K562 (cell line): Measurements from ENCODE around the gene TRAPPC5. TPM values are rescaled to one million over a fixed set of nuclear protein-coding genes. Genes with fewer than 3 reads are reported as not detected.
A peak's percentile ranks its signal among the peaks of the same experiment; 100 is the strongest.

Experiments used
- ATAC-seq: fragments of 200-7000 bp; cut with Tn5 transposase; 3 replicates; pipeline ENCODE4 v1.9.1; 2020; ENCODE audit warnings: moderate library complexity
- BruUV-seq: library from RNA; stranded (reverse); fragments of 400-500 nt; replicated peaks from 2 replicates; lab custom pipeline; 2021; lab: Mats Ljungman, UMichigan
- CTCF ChIA-PET: fragments of 300-600 bp; formaldehyde crosslinking; extraction: SDS; loops from one replicate; lab custom pipeline; 2021; ENCODE audit warnings: low intra/inter-chr PET ratio; lab: Yijun Ruan, JAX
- POLR2A ChIA-PET: fragments of 300-600, 350-650 bp; sonication (Branson Sonifier 250); formaldehyde crosslinking; extraction: SDS; loops from one replicate; lab custom pipeline; 2021; ENCODE audit warnings: antibody characterized with exemption, inconsistent platforms; lab: Yijun Ruan, JAX
- DNase-seq, 4 experiments: peaks; one replicate each; pipeline versions ENCODE4 v3.0.0 to v3.0.0-alpha.2; 2011 to 2018; ENCODE audit warnings: low spot score in 3 of 4, mixed read lengths in 3 of 4; ENCODE audit errors: extremely low read depth in 1 of 4
- FAIRE-seq: peaks from 2 replicates; lab custom pipeline; 2011; peaks lifted over from hg19 to GRCh38; lab: Jason Lieb, UNC
- H2AFZ ChIP-seq: 2 replicates; pipeline ENCODE4 v1.6.0; 2011; ENCODE audit warnings: low read depth, low read length, control low read depth, inconsistent platforms
- H3K27ac ChIP-seq: fragments of 200-600 bp; 3 replicates; pipeline ENCODE4 v1.8.0; 2011; ENCODE audit warnings: low read depth, mild to moderate bottlenecking, control low read depth, inconsistent platforms, low read length, moderate library complexity, mixed read lengths; ENCODE audit errors: extremely low read depth
- H3K27me3 ChIP-seq, 2 experiments: fragments of 300-600 bp in 1 of 2; 2 replicates in 1 of 2; 3 replicates in 1 of 2; pipeline versions ENCODE4 v1.6.0 to v1.8.0; 2011; ENCODE audit warnings: inconsistent platforms in 2 of 2, low read length in 2 of 2, mild to moderate bottlenecking in 1 of 2, mixed read lengths in 1 of 2, moderate library complexity in 1 of 2; ENCODE audit not compliant: control insufficient read depth in 2 of 2, insufficient read depth in 2 of 2
- H3K36me3 ChIP-seq: fragments of 300-600 bp; 3 replicates; pipeline ENCODE4 v1.8.0; 2011; ENCODE audit warnings: mild to moderate bottlenecking, low read length, inconsistent platforms; ENCODE audit not compliant: control insufficient read depth, insufficient read depth
- H3K4me1 ChIP-seq, 2 experiments: fragments of 200-600 bp in 1 of 2; replicated peaks in 1 of 2; 2 replicates in 1 of 2; 3 replicates in 1 of 2; pipeline versions ENCODE4 v1.5.1 to v1.8.0; 2011; ENCODE audit warnings: inconsistent platforms in 2 of 2, low read length in 2 of 2, mild to moderate bottlenecking in 1 of 2, mixed read lengths in 1 of 2, moderate library complexity in 1 of 2; ENCODE audit not compliant: control insufficient read depth in 2 of 2, insufficient read depth in 2 of 2
- H3K4me2 ChIP-seq: 2 replicates; pipeline ENCODE4 v1.6.1; 2011; ENCODE audit warnings: low read length, control low read depth, inconsistent platforms, mixed read lengths; ENCODE audit not compliant: insufficient read depth
- H3K4me3 ChIP-seq: fragments of 200-600 bp; sonication (generic), shearing (Covaris generic); 2 replicates; pipeline ENCODE4 v1.5.1; 2016; ENCODE audit warnings: control low read depth, inconsistent platforms
- H3K79me2 ChIP-seq: fragments of 200-600 bp; 3 replicates; pipeline ENCODE4 v1.8.0; 2011; ENCODE audit warnings: low read length, inconsistent platforms; ENCODE audit not compliant: control insufficient read depth, insufficient read depth
- H3K9ac ChIP-seq, 2 experiments: 2 replicates each; pipeline versions ENCODE4 v1.6.0 to v1.6.1; 2011; ENCODE audit warnings: low read depth in 2 of 2, low read length in 2 of 2, control low read depth in 1 of 2, inconsistent platforms in 1 of 2, mild to moderate bottlenecking in 1 of 2, mixed read lengths in 1 of 2; ENCODE audit not compliant: insufficient read depth in 1 of 2
- H3K9me1 ChIP-seq: one replicate; pipeline ENCODE4 v1.6.0; 2011; ENCODE audit warnings: inconsistent platforms, mild to moderate bottlenecking, low read length, moderate library complexity; ENCODE audit not compliant: control insufficient read depth, insufficient read depth
- H3K9me3 ChIP-seq: replicated peaks from 2 replicates; pipeline ENCODE4 v1.5.1; 2011; ENCODE audit warnings: low read depth, low read length, inconsistent platforms; ENCODE audit not compliant: control insufficient read depth, insufficient read depth
- H4K20me1 ChIP-seq: replicated peaks from 2 replicates; pipeline ENCODE4 v1.6.1; 2011; ENCODE audit warnings: low read length, inconsistent platforms, mixed read lengths; ENCODE audit not compliant: control insufficient read depth, insufficient read depth
- ARNT ChIP-seq, 2 experiments: fragments of 450-650 bp; IDR thresholded peaks; 2 replicates each; pipeline ENCODE4 v1.6.1; 2016; ENCODE audit warnings: mild to moderate bottlenecking in 1 of 2
- MEIS2 ChIP-seq: fragments of 450-650 bp; IDR thresholded peaks from 2 replicates; pipeline ENCODE4 v1.6.1; 2014; ENCODE audit warnings: mild to moderate bottlenecking; ENCODE audit not compliant: partially characterized antibody
- MXI1 ChIP-seq: IDR thresholded peaks from 2 replicates; pipeline ENCODE4 v1.6.1; 2011; ENCODE audit warnings: low read depth, mild to moderate bottlenecking, improper control_type of control experiment, low read length
- PHF20 ChIP-seq: fragments of 450-650 bp; IDR thresholded peaks from 2 replicates; pipeline ENCODE4 v1.6.1; 2018; ENCODE audit not compliant: partially characterized antibody
- PURB ChIP-seq: sonication (generic); formaldehyde crosslinking; IDR thresholded peaks from 2 replicates; pipeline ENCODE4 v1.9.0; 2021; ENCODE audit warnings: low read depth, mild to moderate bottlenecking, missing genetic modification reagents
- RAD21 ChIP-seq, 2 experiments: fragments of 250-450 bp in 1 of 2; fragments of 450-650 bp in 1 of 2; sonication (Bioruptor Pico) in 1 of 2; formaldehyde crosslinking in 1 of 2; IDR thresholded peaks in 1 of 2; conservative IDR thresholded peaks in 1 of 2; 2 replicates each; pipeline versions ENCODE4 v1.4.0 to v1.8.0; 2020 to 2022; ENCODE audit warnings: mild to moderate bottlenecking in 2 of 2, moderate library complexity in 1 of 2
- RFX5 ChIP-seq: IDR thresholded peaks from 2 replicates; pipeline ENCODE4 v1.6.1; 2011; ENCODE audit warnings: low read depth, mild to moderate bottlenecking, improper control_type of control experiment, low read length
- STAT5A ChIP-seq: IDR thresholded peaks from 2 replicates; pipeline ENCODE4 v1.6.1; 2012; ENCODE audit warnings: low read length, inconsistent platforms, borderline replicate concordance
- STAT5B ChIP-seq: fragments of 250-450 bp; sonication (Bioruptor Pico); IDR thresholded peaks from 2 replicates; pipeline ENCODE4 v1.8.0; 2021; ENCODE audit warnings: mild to moderate bottlenecking, inconsistent platforms
- TEAD1 ChIP-seq, 2 experiments: fragments of 450-650 bp in 1 of 2; sonication (generic) in 1 of 2; formaldehyde crosslinking; IDR thresholded peaks; 2 replicates each; pipeline versions ENCODE4 v1.4.0 to v1.8.0; 2020 to 2022; ENCODE audit warnings: mild to moderate bottlenecking in 2 of 2, missing genetic modification reagents in 1 of 2
- WGBS: fragments of 100-300 bp; shearing (Covaris generic); methylation state at CpG from one replicate; pipeline ENCODE4 v1.1.6; 2016; ENCODE audit warnings: low coverage, mixed read lengths; ENCODE audit not compliant: insufficient coverage; ENCODE audit errors: missing lambda C conversion rate; 5-methylcytosine and 5-hydroxymethylcytosine counted together
- in situ Hi-C: fragments of 300-500 bp; cut with MboI; formaldehyde crosslinking; loops from 4 replicates; pipeline ENCODE4 v1.15.0; 2018; ENCODE audit warnings: inconsistent platforms, mixed read lengths
- intact Hi-C: fragments of 100-400 bp; cut with micrococcal nuclease; formaldehyde crosslinking; loops from 2 replicates; pipeline ENCODE4 v1.14.2; 2022
- polyA plus RNA-seq, 8 experiments: library from polyadenylated mRNA; depleted of rRNA in 4 of 8; stranded (reverse) in 5 of 8; unstranded in 3 of 8; fragments of >200 nt; fragmentation: Nextera tagmentation in 2 of 8; fragmentation: Illumina TruSeq in 1 of 8; extraction: Ambion mirVana in 2 of 8; extraction: Trizol in 1 of 8; gene quantifications; 2 replicates each; pipeline versions ENCODE4 v1.2.1 to v1.2.3, GENCODE V29; 2011 to 2014; ENCODE audit warnings: inconsistent platforms in 1 of 8, missing spikeins in 1 of 8
- total RNA-seq, 7 experiments: library from RNA; depleted of rRNA in 6 of 7; stranded (reverse); fragments of >200 nt in 6 of 7; fragmentation: Illumina TruSeq in 2 of 7; extraction: Trizol in 2 of 7; gene quantifications; 2 replicates each; pipeline versions ENCODE4 v1.2.1 to v1.2.3, GENCODE V29; 2011 to 2021; ENCODE audit warnings: low replicate concordance in 1 of 7
- TF ChIP-seq, protein P1 (sequence below), 2 experiments: fragments of 450-650 bp; formaldehyde crosslinking in 1 of 2; IDR thresholded peaks; 2 replicates each; pipeline versions ENCODE4 v1.4.0 to v1.6.1; 2014 to 2020; ENCODE audit warnings: mild to moderate bottlenecking in 2 of 2, borderline replicate concordance in 1 of 2, low read depth in 1 of 2
- TF ChIP-seq, protein P2 (sequence below): sonication (generic); formaldehyde crosslinking; IDR thresholded peaks from 2 replicates; pipeline ENCODE4 v1.5.0; 2020; ENCODE audit warnings: missing genetic modification reagents

Gene TRAPPC5
- total and polyA plus RNA-seq, 9 of the 15 experiments (the other 6 are each of a cell fraction or from before 2014, with no cell fraction given), result 2.0 to 76.9 (median 29.3) TPM

- TF ChIP-seq RFX5 (no peak), MXI1 (no peak), STAT5A (no peak)
- TF ChIP-seq, all 486 proteins: peak for 99
Observed at GRCh38 chr19:7652061-7652641, 28.5 kb upstream of the TRAPPC5 start (continued).

DNA sequence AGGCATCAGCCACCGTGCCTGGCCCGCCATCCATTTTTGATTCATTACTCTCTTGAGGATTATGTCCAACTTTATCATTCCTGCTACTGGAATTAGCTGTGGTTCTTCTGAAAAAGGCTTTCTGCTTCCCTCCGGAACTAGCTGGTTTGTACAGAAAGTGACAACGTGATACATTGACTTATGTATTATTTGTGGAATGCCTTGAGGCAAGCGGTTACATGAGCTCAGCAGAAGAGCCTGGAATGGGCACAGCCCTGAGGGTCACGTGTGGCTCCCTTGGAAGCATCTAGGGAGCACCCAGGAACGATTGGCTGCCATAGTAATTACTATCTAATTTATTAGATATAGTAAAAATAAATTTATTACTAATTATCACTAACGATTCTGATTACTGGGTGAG, 26.2 kb upstream of the TRAPPC5 start:
- Histone ChIP-seq H2AFZ (no peak overlapping the region), H3K27me3 (peaks cover 4% of the 10 kb centered on the region in 2 experiments; a peak in 2 of 5 replicates), H3K9ac (no peak overlapping the region), H3K9me3 (no peaks in the 10 kb centered on the region), H3K4me1 (peaks cover 2 to 9% of the 10 kb centered on the region in 2 experiments; a peak in 3 of 5 replicates), H3K9me1 (no peaks in the 10 kb centered on the region), H3K36me3 (no peaks in the 10 kb centered on the region), H3K4me3 (no peak overlapping the region), H3K79me2 (no peaks in the 10 kb centered on the region), H3K4me2 (no peak overlapping the region), H3K27ac (no peak overlapping the region), H4K20me1 (no peaks in the 10 kb centered on the region)
- 24% methylated on average over 8 of the region's 8 CpGs for WGBS
- DNase-seq (no peak), ATAC-seq (no peak), FAIRE-seq (peak; percentile 29)
- ChIA-PET CTCF (no interaction called here), POLR2A (interaction anchor here (1.1 kb wide), 1 partner anchor 14 kb away, joined by 3 read pairs; the partner anchor contains the start of gene RETN)
- BruUV-seq, result no TSS peak
- intact Hi-C loops (no loop called here), in situ Hi-C loops (no loop called here)
- no peak for TF ChIP-seq ARNT (IDR thresholded peaks at IDR 0.05)
- TF ChIP-seq, protein P1, sequence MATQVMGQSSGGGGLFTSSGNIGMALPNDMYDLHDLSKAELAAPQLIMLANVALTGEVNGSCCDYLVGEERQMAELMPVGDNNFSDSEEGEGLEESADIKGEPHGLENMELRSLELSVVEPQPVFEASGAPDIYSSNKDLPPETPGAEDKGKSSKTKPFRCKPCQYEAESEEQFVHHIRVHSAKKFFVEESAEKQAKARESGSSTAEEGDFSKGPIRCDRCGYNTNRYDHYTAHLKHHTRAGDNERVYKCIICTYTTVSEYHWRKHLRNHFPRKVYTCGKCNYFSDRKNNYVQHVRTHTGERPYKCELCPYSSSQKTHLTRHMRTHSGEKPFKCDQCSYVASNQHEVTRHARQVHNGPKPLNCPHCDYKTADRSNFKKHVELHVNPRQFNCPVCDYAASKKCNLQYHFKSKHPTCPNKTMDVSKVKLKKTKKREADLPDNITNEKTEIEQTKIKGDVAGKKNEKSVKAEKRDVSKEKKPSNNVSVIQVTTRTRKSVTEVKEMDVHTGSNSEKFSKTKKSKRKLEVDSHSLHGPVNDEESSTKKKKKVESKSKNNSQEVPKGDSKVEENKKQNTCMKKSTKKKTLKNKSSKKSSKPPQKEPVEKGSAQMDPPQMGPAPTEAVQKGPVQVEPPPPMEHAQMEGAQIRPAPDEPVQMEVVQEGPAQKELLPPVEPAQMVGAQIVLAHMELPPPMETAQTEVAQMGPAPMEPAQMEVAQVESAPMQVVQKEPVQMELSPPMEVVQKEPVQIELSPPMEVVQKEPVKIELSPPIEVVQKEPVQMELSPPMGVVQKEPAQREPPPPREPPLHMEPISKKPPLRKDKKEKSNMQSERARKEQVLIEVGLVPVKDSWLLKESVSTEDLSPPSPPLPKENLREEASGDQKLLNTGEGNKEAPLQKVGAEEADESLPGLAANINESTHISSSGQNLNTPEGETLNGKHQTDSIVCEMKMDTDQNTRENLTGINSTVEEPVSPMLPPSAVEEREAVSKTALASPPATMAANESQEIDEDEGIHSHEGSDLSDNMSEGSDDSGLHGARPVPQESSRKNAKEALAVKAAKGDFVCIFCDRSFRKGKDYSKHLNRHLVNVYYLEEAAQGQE (IDR thresholded peaks at IDR 0.05; ENCODE audit: borderline replicate concordance), result peak; percentile 31; the same call in 1 of the 2 replicates
- TF ChIP-seq, protein P1 (CRISPR knock-in tag; IDR thresholded peaks at IDR 0.05; ENCODE audit: low read depth), result no peak
- peak; percentile 23 for TF ChIP-seq MEIS2
- TF ChIP-seq, protein P2, sequence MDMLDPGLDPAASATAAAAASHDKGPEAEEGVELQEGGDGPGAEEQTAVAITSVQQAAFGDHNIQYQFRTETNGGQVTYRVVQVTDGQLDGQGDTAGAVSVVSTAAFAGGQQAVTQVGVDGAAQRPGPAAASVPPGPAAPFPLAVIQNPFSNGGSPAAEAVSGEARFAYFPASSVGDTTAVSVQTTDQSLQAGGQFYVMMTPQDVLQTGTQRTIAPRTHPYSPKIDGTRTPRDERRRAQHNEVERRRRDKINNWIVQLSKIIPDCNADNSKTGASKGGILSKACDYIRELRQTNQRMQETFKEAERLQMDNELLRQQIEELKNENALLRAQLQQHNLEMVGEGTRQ (CRISPR knock-in tag), result 0 out of 2 replicates have a peak, but pooled peaks have one; percentile 13
- TF ChIP-seq RAD21 (CRISPR knock-in tag; conservative IDR thresholded peaks at IDR 0.05 in 1 of 2, IDR thresholded peaks at IDR 0.05 in 1 of 2), result no peak
- no peak for TF ChIP-seq TEAD1 (CRISPR knock-in tag; IDR thresholded peaks at IDR 0.05)
- no peak for TF ChIP-seq PURB (CRISPR knock-in tag)
- no peak for TF ChIP-seq STAT5B
- TF ChIP-seq STAT5A, result no peak
- no peak for TF ChIP-seq PHF20
